Endothelial cell of umbilical vein (primary cell): ENCODE measurements around the gene TRIM22. TPM values are rescaled to one million over a fixed set of nuclear protein-coding genes. Genes with fewer than 3 reads are reported as not detected.

ENCODE experiments used
- BruUV-seq: library from RNA; stranded (reverse); fragments of 400-500 nt; replicated peaks from 2 replicates; lab custom pipeline; 2021; lab: Mats Ljungman, UMichigan
- CTCF ChIA-PET: fragments of 300-600, 350-600 bp; sonication (Branson Sonifier 250); formaldehyde crosslinking; loops from one replicate; lab custom pipeline; 2021; ENCODE audit warnings: antibody characterized with exemption, inconsistent platforms; lab: Charles Lee
- POLR2A ChIA-PET: fragments of 300-600, 350-600 bp; sonication (Branson Sonifier 250); formaldehyde crosslinking; loops from one replicate; lab custom pipeline; 2021; ENCODE audit warnings: antibody characterized with exemption, inconsistent platforms; lab: Charles Lee
- DNase-seq: peaks from one replicate; pipeline ENCODE4 v3.0.0-alpha.2; 2011; ENCODE audit warnings: low read depth, low spot score
- FAIRE-seq: peaks from 2 replicates; lab custom pipeline; 2011; peaks lifted over from hg19 to GRCh38; lab: Jason Lieb, UNC
- H2AFZ ChIP-seq: 2 replicates; pipeline ENCODE4 v1.6.0; 2012; ENCODE audit warnings: low read depth, low read length, control low read depth, inconsistent platforms
- H3K27ac ChIP-seq: 2 replicates; pipeline ENCODE4 v1.5.1; 2011; ENCODE audit warnings: low read depth, mild to moderate bottlenecking, control low read depth, low read length, moderate library complexity; ENCODE audit not compliant: insufficient read depth
- H3K27me3 ChIP-seq, 2 experiments: 2 replicates each; pipeline versions ENCODE4 v1.6.0 to v1.6.1; 2011; ENCODE audit warnings: low read length in 2 of 2, mixed read lengths in 1 of 2; ENCODE audit not compliant: control insufficient read depth in 2 of 2, insufficient read depth in 2 of 2
- H3K36me3 ChIP-seq, 2 experiments: 2 replicates in 1 of 2; 3 replicates in 1 of 2; pipeline ENCODE4 v1.5.1; 2011; ENCODE audit warnings: low read length in 2 of 2, mild to moderate bottlenecking in 1 of 2, moderate library complexity in 1 of 2; ENCODE audit not compliant: control insufficient read depth in 2 of 2, insufficient read depth in 2 of 2; ENCODE audit errors: extremely low read depth in 1 of 2
- H3K4me1 ChIP-seq: 3 replicates; pipeline ENCODE4 v1.5.1; 2011; ENCODE audit warnings: mild to moderate bottlenecking, low read length; ENCODE audit not compliant: control insufficient read depth, insufficient read depth; ENCODE audit errors: extremely low read depth
- H3K4me2 ChIP-seq: 2 replicates; pipeline ENCODE4 v1.6.1; 2011; ENCODE audit warnings: low read length, control low read depth, mixed read lengths; ENCODE audit not compliant: insufficient read depth
- H3K4me3 ChIP-seq, 3 experiments: fragments of 200-600 bp in 1 of 3; sonication (generic), shearing (Covaris generic) in 1 of 3; replicated peaks in 1 of 3; 2 replicates each; pipeline ENCODE4 v1.5.1; 2011 to 2016; ENCODE audit warnings: control low read depth in 3 of 3, low read length in 3 of 3, mild to moderate bottlenecking in 2 of 3, inconsistent platforms in 1 of 3, low read depth in 1 of 3, moderate library complexity in 1 of 3; ENCODE audit not compliant: insufficient read depth in 1 of 3
- H3K79me2 ChIP-seq: 2 replicates; pipeline ENCODE4 v1.6.0; 2012; ENCODE audit warnings: low read length, inconsistent platforms; ENCODE audit not compliant: control insufficient read depth, insufficient read depth
- H3K9ac ChIP-seq: replicated peaks from 2 replicates; pipeline ENCODE3; 2011; ENCODE audit warnings: low read length, control low read depth; ENCODE audit not compliant: insufficient read depth; ENCODE audit errors: extremely low read depth
- H3K9me1 ChIP-seq: replicated peaks from 3 replicates; pipeline ENCODE4 v1.6.0; 2011; ENCODE audit warnings: mild to moderate bottlenecking, low read length; ENCODE audit not compliant: control insufficient read depth, insufficient read depth; ENCODE audit errors: extremely low read depth
- H3K9me3 ChIP-seq: replicated peaks from 2 replicates; pipeline ENCODE4 v1.5.1; 2012; ENCODE audit warnings: low read length, inconsistent platforms; ENCODE audit not compliant: control insufficient read depth, insufficient read depth
- H4K20me1 ChIP-seq: replicated peaks from 2 replicates; pipeline ENCODE3; 2011; ENCODE audit warnings: mild to moderate bottlenecking, low read length; ENCODE audit not compliant: control insufficient read depth, insufficient read depth; ENCODE audit errors: extremely low read depth
- EZH2 ChIP-seq: IDR thresholded peaks from 2 replicates; pipeline ENCODE4 v1.6.1; 2012; ENCODE audit warnings: borderline replicate concordance, low read depth, mild to moderate bottlenecking, moderate library complexity, low read length, inconsistent platforms; ENCODE audit not compliant: severe bottlenecking
- FOS ChIP-seq: IDR thresholded peaks from 2 replicates; pipeline ENCODE4 v1.6.1; 2011; ENCODE audit warnings: mild to moderate bottlenecking, low read length, moderate library complexity, borderline replicate concordance; ENCODE audit not compliant: insufficient read depth
- GATA2 ChIP-seq: IDR thresholded peaks from 2 replicates; pipeline ENCODE4 v1.7.0; 2011; ENCODE audit warnings: low read depth, mild to moderate bottlenecking, moderate library complexity, mixed read lengths, low read length; ENCODE audit not compliant: insufficient read length, insufficient read depth
- JUN ChIP-seq: IDR thresholded peaks from 2 replicates; pipeline ENCODE4 v1.6.1; 2011; ENCODE audit warnings: borderline replicate concordance, low read depth; ENCODE audit not compliant: insufficient read length, insufficient read depth
- MAX ChIP-seq: IDR thresholded peaks from 2 replicates; pipeline ENCODE4 v1.6.1; 2011; ENCODE audit not compliant: insufficient read depth, insufficient read length
- MYC ChIP-seq: IDR thresholded peaks from one replicate; pipeline ENCODE4 v1.6.1; 2011; ENCODE audit warnings: mild to moderate bottlenecking, low read depth, low read length
- POLR2A ChIP-seq: IDR thresholded peaks from 2 replicates; pipeline ENCODE4 v1.6.1; 2012; ENCODE audit warnings: low read depth, mild to moderate bottlenecking, control low read depth, low read length
- POLR2AphosphoS5 ChIP-seq: IDR thresholded peaks from 2 replicates; pipeline ENCODE4 v1.6.1; 2012; ENCODE audit warnings: low read depth, mild to moderate bottlenecking, control low read depth, low read length, moderate library complexity; ENCODE audit not compliant: insufficient read depth
- dilution Hi-C: fragments of 300-500 bp; cut with MboI; formaldehyde crosslinking; loops from one replicate; pipeline ENCODE4 v1.15.0; 2019; ENCODE audit warnings: low sequenced_read_pairs; ENCODE audit not compliant: extremely low pct_ligation_motif_present
- intact Hi-C: fragments of 100-400 bp; cut with micrococcal nuclease; formaldehyde crosslinking; loops from one replicate; pipeline ENCODE4 v1.10.0; 2022
- polyA plus RNA-seq, 4 experiments: library from polyadenylated mRNA; depleted of rRNA in 3 of 4; stranded (reverse) in 3 of 4; unstranded in 1 of 4; fragments of >200 nt; gene quantifications; 2 replicates each; pipeline versions ENCODE4 v1.2.1 to v1.2.3, GENCODE V29; 2011 to 2012; ENCODE audit warnings: missing spikeins in 1 of 4
- total RNA-seq: library from RNA; stranded (reverse); gene quantifications from 2 replicates; pipeline ENCODE4 v1.2.3, GENCODE V29; 2021
- TF ChIP-seq, protein P1 (sequence below), 2 donors: IDR thresholded peaks; 1 replicate in 1 of 2; 2 replicates in 1 of 2; pipeline ENCODE4 v1.5.1; 2011; ENCODE audit warnings: low read length in 2 of 2, mild to moderate bottlenecking in 2 of 2, moderate library complexity in 2 of 2, control low read depth in 1 of 2, inconsistent platforms in 1 of 2, low read depth in 1 of 2; ENCODE audit not compliant: insufficient read depth in 1 of 2; ENCODE audit errors: extremely low read depth in 1 of 2

Gene TRIM22
- total and polyA plus RNA-seq, 2 donors (not counting 3 experiments of a cell fraction or from before 2014, with no cell fraction given), result 73.5 to 110 TPM

- H3K9ac ChIP-seq, result no peak overlapping the region
- CTCF ChIA-PET, result no interaction called here
- no peak overlapping the region for H3K27ac ChIP-seq
- BruUV-seq, result no TSS peak
- no peaks in the 10 kb centered on the region for H3K36me3 ChIP-seq
- H3K79me2 ChIP-seq, result no peaks in the 10 kb centered on the region
- no peaks in the 10 kb centered on the region for H3K4me1 ChIP-seq
- no peak for FAIRE-seq
- DNase-seq, result no peak
- no peaks in the 10 kb centered on the region for H4K20me1 ChIP-seq
- H3K9me3 ChIP-seq, result no peaks in the 10 kb centered on the region
- H3K9me1 ChIP-seq, result no peaks in the 10 kb centered on the region
- POLR2A ChIA-PET, result no interaction called here
- intact Hi-C loops, result no loop called here
- H3K4me3 ChIP-seq, result no peak overlapping the region
- dilution Hi-C loops, result no loop called here
- no peak for TF ChIP-seq JUN
- no peak for TF ChIP-seq GATA2
- no peak for TF ChIP-seq POLR2A
- no peak for TF ChIP-seq POLR2AphosphoS5
- TF ChIP-seq, protein P1, sequence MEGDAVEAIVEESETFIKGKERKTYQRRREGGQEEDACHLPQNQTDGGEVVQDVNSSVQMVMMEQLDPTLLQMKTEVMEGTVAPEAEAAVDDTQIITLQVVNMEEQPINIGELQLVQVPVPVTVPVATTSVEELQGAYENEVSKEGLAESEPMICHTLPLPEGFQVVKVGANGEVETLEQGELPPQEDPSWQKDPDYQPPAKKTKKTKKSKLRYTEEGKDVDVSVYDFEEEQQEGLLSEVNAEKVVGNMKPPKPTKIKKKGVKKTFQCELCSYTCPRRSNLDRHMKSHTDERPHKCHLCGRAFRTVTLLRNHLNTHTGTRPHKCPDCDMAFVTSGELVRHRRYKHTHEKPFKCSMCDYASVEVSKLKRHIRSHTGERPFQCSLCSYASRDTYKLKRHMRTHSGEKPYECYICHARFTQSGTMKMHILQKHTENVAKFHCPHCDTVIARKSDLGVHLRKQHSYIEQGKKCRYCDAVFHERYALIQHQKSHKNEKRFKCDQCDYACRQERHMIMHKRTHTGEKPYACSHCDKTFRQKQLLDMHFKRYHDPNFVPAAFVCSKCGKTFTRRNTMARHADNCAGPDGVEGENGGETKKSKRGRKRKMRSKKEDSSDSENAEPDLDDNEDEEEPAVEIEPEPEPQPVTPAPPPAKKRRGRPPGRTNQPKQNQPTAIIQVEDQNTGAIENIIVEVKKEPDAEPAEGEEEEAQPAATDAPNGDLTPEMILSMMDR (IDR thresholded peaks at IDR 0.05; ENCODE audit: extremely low read depth in 1 of 2, insufficient read depth in 1 of 2, low read depth in 1 of 2, low read length in 2 of 2), result no peak
- TF ChIP-seq EZH2, result no peak
- no peak for TF ChIP-seq MAX
- TF ChIP-seq MYC, result no peak
- TF ChIP-seq FOS, result no peak
- no peak overlapping the region for H3K4me2 ChIP-seq
- H3K27me3 ChIP-seq, result peaks cover 0 to 2% of the 10 kb centered on the region in 2 experiments
- no peak overlapping the region for H2AFZ ChIP-seq
Measured at GRCh38 chr11:5737670-5738392, 48.2 kb downstream of the TRIM22 start.
